ENCODE results near the gene PICK1.
"Not testable (repeated sequence)": the region's sequence is repeated elsewhere in the genome, so short reads cannot be mapped to it uniquely, and the experiment has no call there.

The PICK1 gene

GRCh38 chr22:38118747-38119146 is 61.5 kb downstream of the PICK1 start:
- not testable (repeated sequence) for DNase-seq

- DNase-seq: no peak
These were observed 63.3 kb downstream of the PICK1 start for GRCh38 chr22:38120359-38121110.

GRCh38 chr22:38122616-38123015 is 65.4 kb downstream of the PICK1 start:
- no peak for DNase-seq

GRCh38 chr22:38124236-38124974 is 67.2 kb downstream of the PICK1 start:
- no peak for DNase-seq

GRCh38 chr22:38125038-38125610 is 67.9 kb downstream of the PICK1 start:
- DNase-seq: no peak
